OCI-M1 (cell line): Measurements from ENCODE around the gene STRN4.
"Not testable (repeated sequence)": the region's sequence is repeated elsewhere in the genome, so short reads cannot be mapped to it uniquely, and the experiment has no call there.

Experiments used
- DNase-seq: peaks from one replicate; lab custom pipeline; 2025; lab: John Stamatoyannopoulos, UW

Gene STRN4

GRCh38 chr19:46746281-46747057 lies at the start of gene STRN4:
Gene STRN4, minus strand, starts transcription at chr19:46746450. Its CDS starts 20 bp downstream, at chr19:46746430.
- DNase-seq, result peak; percentile 63

GRCh38 chr19:46791944-46792343 lies 45.7 kb upstream of the STRN4 start:
- DNase-seq, result peak; percentile 69

- no peak for DNase-seq
These were observed 43.1 kb upstream of the STRN4 start for GRCh38 chr19:46789371-46789770.

- no peak for DNase-seq
These were observed 42.7 kb upstream of the STRN4 start for GRCh38 chr19:46788968-46789338.

GRCh38 chr19:46788262-46788967 lies 42.2 kb upstream of the STRN4 start, which contains the start of gene SLC1A5:
Gene SLC1A5, minus strand, starts transcription at chr19:46788594. Its CDS starts 629 bp downstream, at chr19:46787965.
- DNase-seq, result peak; percentile 100

- DNase-seq, result no peak
These were observed 41.3 kb upstream of the STRN4 start for GRCh38 chr19:46787331-46788261.

GRCh38 chr19:46787040-46787330 lies 40.7 kb upstream of the STRN4 start:
- DNase-seq, result peak; percentile 77

- peak; percentile 96 for DNase-seq
These were observed 40.2 kb upstream of the STRN4 start for GRCh38 chr19:46786236-46787039.

- DNase-seq, result no peak
These were observed 39.7 kb upstream of the STRN4 start for GRCh38 chr19:46785980-46786235.

GRCh38 chr19:46785054-46785979 lies 39.1 kb upstream of the STRN4 start:
- DNase-seq, result peak; percentile 70

GRCh38 chr19:46784262-46785053 lies 38.2 kb upstream of the STRN4 start:
- DNase-seq, result peak; percentile 99

- no peak for DNase-seq
These were observed 37.4 kb upstream of the STRN4 start for GRCh38 chr19:46783670-46784069.

GRCh38 chr19:46782355-46783019 lies 36.2 kb upstream of the STRN4 start:
- no peak for DNase-seq

GRCh38 chr19:46777956-46778645 lies 31.9 kb upstream of the STRN4 start:
- not testable (repeated sequence) for DNase-seq

GRCh38 chr19:46776927-46777911 lies 31.0 kb upstream of the STRN4 start:
- no peak for DNase-seq

- DNase-seq, result no peak
These were observed 29.5 kb upstream of the STRN4 start for GRCh38 chr19:46775642-46776258.

- DNase-seq, result no peak
These were observed 26.8 kb upstream of the STRN4 start for GRCh38 chr19:46773018-46773399.
